Gastroesophageal sphincter (tissue), 3 donors: ENCODE data around the gene LIN28B.
"Not testable (repeated sequence)": the region's sequence is repeated elsewhere in the genome, so short reads cannot be mapped to it uniquely, and the experiment has no call there.

Source experiments
- EP300 ChIP-seq: sonication (generic); formaldehyde crosslinking; IDR thresholded peaks from one replicate; pipeline ENCODE4 v1.6.1; 2017; ENCODE audit warnings: antibody characterized with exemption, mild to moderate bottlenecking
- POLR2A ChIP-seq, 2 donors: fragments of 450-650 bp; IDR thresholded peaks; one replicate each; pipeline ENCODE4 v1.6.1; 2017; ENCODE audit warnings: antibody characterized with exemption in 2 of 2, mild to moderate bottlenecking in 2 of 2, moderate library complexity in 1 of 2
- POLR2AphosphoS5 ChIP-seq: sonication (generic); formaldehyde crosslinking; IDR thresholded peaks from one replicate; pipeline ENCODE4 v1.6.1; 2017; ENCODE audit warnings: antibody characterized with exemption
- TF ChIP-seq, protein P1 (sequence below), 4 experiments: fragments of 200-600 bp in 2 of 4; fragments of 450-650 bp in 2 of 4; sonication (generic) in 1 of 4; IDR thresholded peaks; one replicate each; pipeline ENCODE4 v1.5.1; 2017 to 2019; ENCODE audit warnings: antibody characterized with exemption in 4 of 4, mild to moderate bottlenecking in 2 of 4, moderate library complexity in 2 of 4

DNA sequence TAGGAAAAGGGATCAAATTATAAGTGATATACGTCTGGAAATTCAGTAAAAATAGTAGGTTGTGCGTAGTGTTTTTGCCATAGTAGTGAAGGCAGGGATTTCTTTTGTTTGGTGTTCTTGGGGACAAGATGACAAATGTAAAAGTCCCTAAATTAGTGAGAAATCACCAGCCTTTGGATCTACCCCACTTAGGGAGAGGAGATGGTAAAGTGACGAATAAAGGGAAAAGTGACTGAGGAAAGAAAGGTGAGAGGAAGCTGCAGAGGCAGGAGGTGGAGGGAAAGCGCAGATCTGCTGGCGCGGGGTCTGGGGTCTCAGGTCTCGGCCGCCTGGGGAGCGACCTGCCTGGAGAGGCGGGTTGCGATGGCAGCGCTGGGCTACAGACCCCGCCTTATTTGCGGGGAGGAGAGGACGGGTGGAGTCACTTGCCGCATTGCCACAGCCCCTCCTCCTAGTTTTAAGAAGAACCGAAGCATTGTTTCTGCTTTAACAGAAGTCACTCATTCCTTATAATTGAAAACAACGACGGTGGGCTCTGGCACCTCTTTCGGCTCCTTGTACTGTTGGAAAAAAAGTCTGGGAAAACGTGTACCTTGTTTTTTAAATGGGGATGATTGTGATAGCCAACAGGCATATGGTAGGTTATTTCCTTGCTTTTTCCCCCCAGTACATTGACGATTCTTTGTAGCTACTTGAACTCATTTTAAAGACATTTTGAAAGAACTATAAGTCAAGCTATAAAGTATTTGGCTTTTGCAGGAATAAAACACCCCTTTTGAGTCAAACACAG lies 3.3 kb upstream of the LIN28B start:
- TF ChIP-seq EP300; POLR2AphosphoS5; POLR2A (IDR thresholded peaks at IDR 0.05): not testable (repeated sequence)
- TF ChIP-seq, protein P1, sequence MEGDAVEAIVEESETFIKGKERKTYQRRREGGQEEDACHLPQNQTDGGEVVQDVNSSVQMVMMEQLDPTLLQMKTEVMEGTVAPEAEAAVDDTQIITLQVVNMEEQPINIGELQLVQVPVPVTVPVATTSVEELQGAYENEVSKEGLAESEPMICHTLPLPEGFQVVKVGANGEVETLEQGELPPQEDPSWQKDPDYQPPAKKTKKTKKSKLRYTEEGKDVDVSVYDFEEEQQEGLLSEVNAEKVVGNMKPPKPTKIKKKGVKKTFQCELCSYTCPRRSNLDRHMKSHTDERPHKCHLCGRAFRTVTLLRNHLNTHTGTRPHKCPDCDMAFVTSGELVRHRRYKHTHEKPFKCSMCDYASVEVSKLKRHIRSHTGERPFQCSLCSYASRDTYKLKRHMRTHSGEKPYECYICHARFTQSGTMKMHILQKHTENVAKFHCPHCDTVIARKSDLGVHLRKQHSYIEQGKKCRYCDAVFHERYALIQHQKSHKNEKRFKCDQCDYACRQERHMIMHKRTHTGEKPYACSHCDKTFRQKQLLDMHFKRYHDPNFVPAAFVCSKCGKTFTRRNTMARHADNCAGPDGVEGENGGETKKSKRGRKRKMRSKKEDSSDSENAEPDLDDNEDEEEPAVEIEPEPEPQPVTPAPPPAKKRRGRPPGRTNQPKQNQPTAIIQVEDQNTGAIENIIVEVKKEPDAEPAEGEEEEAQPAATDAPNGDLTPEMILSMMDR (IDR thresholded peaks at IDR 0.05) = not testable (repeated sequence)
